ENCODE results near the gene FTL.

- TF ChIP-seq CTCF (IDR thresholded peaks at IDR 0.05), result no peak
- no peak for TF ChIP-seq POLR2A (IDR thresholded peaks at IDR 0.05)
Measured at GRCh38 chr19:48922548-48923490, 42.3 kb upstream of the FTL start.
